K562 (cell line): ENCODE results near the gene ZNF816. TPM values are rescaled to one million over a fixed set of nuclear protein-coding genes. Genes with fewer than 3 reads are reported as not detected.

Source experiments
- CHD2 ChIP-seq: IDR thresholded peaks from 2 replicates; pipeline ENCODE4 v1.6.1; 2011; ENCODE audit warnings: low read depth, low read length
- CREM ChIP-seq: IDR thresholded peaks from 2 replicates; pipeline ENCODE4 v1.6.1; 2014; ENCODE audit warnings: antibody characterized with exemption, low read depth
- MGA ChIP-seq: fragments of 450-650 bp; IDR thresholded peaks from 2 replicates; pipeline ENCODE4 v1.6.1; 2016; ENCODE audit warnings: mild to moderate bottlenecking, moderate library complexity
- OTX1 ChIP-seq: fragments of 450-650 bp; formaldehyde crosslinking; IDR thresholded peaks from 2 replicates; pipeline ENCODE4 v1.4.0; 2022; ENCODE audit warnings: mild to moderate bottlenecking
- POLR2G ChIP-seq: fragments of 200-400 bp; formaldehyde crosslinking; IDR thresholded peaks from 2 replicates; pipeline ENCODE4 v1.6.1; 2017; ENCODE audit warnings: low read depth, mild to moderate bottlenecking, antibody characterized with exemption, low read length, moderate library complexity
- RBFOX2 ChIP-seq: fragments of 200-400 bp; formaldehyde crosslinking; IDR thresholded peaks from 2 replicates; pipeline ENCODE4 v1.6.1; 2017; ENCODE audit warnings: low read depth, mild to moderate bottlenecking, low read length, moderate library complexity
- SIN3A ChIP-seq, 2 experiments: fragments of 150-350 bp in 1 of 2; IDR thresholded peaks; 2 replicates each; pipeline ENCODE4 v1.6.1; 2011 to 2016; ENCODE audit warnings: borderline replicate concordance in 2 of 2, low read depth in 2 of 2, low read length in 2 of 2, mild to moderate bottlenecking in 2 of 2, moderate library complexity in 2 of 2; ENCODE audit not compliant: control insufficient read depth in 1 of 2
- TARDBP ChIP-seq: fragments of 450-650 bp; IDR thresholded peaks from 2 replicates; pipeline ENCODE4 v1.6.1; 2016
- THRA ChIP-seq: fragments of 450-650 bp; IDR thresholded peaks from 2 replicates; pipeline ENCODE4 v1.6.1; 2017; ENCODE audit warnings: mild to moderate bottlenecking, moderate library complexity
- ZFX ChIP-seq: sonication (generic); formaldehyde crosslinking; IDR thresholded peaks from 2 replicates; pipeline ENCODE4 v1.8.0; 2022; ENCODE audit warnings: mild to moderate bottlenecking, missing genetic modification reagents, moderate library complexity
- ZNF707 ChIP-seq: fragments of 250-450 bp; sonication (Bioruptor Pico); conservative IDR thresholded peaks from 2 replicates; pipeline ENCODE4 v1.8.0; 2022; ENCODE audit warnings: inconsistent platforms, mild to moderate bottlenecking, moderate library complexity
- ZSCAN29 ChIP-seq: fragments of 450-650 bp; IDR thresholded peaks from 2 replicates; pipeline ENCODE4 v1.6.1; 2017
- ZSCAN32 ChIP-seq: fragments of 450-650 bp; formaldehyde crosslinking; IDR thresholded peaks from 2 replicates; pipeline ENCODE4 v1.4.0; 2020; ENCODE audit warnings: mild to moderate bottlenecking, moderate library complexity
- polyA plus RNA-seq, 8 experiments: library from polyadenylated mRNA; depleted of rRNA in 4 of 8; stranded (reverse) in 5 of 8; unstranded in 3 of 8; fragments of >200 nt; fragmentation: Nextera tagmentation in 2 of 8; fragmentation: Illumina TruSeq in 1 of 8; extraction: Ambion mirVana in 2 of 8; extraction: Trizol in 1 of 8; gene quantifications; 2 replicates each; pipeline versions ENCODE4 v1.2.1 to v1.2.3, GENCODE V29; 2011 to 2014; ENCODE audit warnings: inconsistent platforms in 1 of 8, missing spikeins in 1 of 8
- total RNA-seq, 7 experiments: library from RNA; depleted of rRNA in 6 of 7; stranded (reverse); fragments of >200 nt in 6 of 7; fragmentation: Illumina TruSeq in 2 of 7; extraction: Trizol in 2 of 7; gene quantifications; 2 replicates each; pipeline versions ENCODE4 v1.2.1 to v1.2.3, GENCODE V29; 2011 to 2021; ENCODE audit warnings: low replicate concordance in 1 of 7

ZNF816 gene
- total and polyA plus RNA-seq, 9 of the 15 experiments (the other 6 are each of a cell fraction or from before 2014, with no cell fraction given): 8.6 to 23.4 (median 13.0) TPM

- peak; percentile 37; the same call in 1 of the 2 replicates for TF ChIP-seq CHD2
- no peak for TF ChIP-seq THRA
- TF ChIP-seq ZNF707 (CRISPR knock-in tag): no peak
- peak; percentile 23; the same call in 1 of the 2 replicates for TF ChIP-seq MGA
- 0 out of 4 replicates have a peak, but pooled peaks have one; percentile 24 to 62 for TF ChIP-seq SIN3A (IDR thresholded peaks at IDR 0.05; ENCODE audit: borderline replicate concordance in 2 of 2, control insufficient read depth in 1 of 2, low read depth in 2 of 2, low read length in 2 of 2)
- peak; percentile 10 for TF ChIP-seq CREM
- peak; percentile 55; the same call in 1 of the 2 replicates for TF ChIP-seq ZSCAN29
- no peak for TF ChIP-seq OTX1
- no peak for TF ChIP-seq TARDBP
- peak; percentile 80 for TF ChIP-seq POLR2G
- peak; percentile 82 for TF ChIP-seq ZFX (CRISPR knock-in tag)
- peak; percentile 74 for TF ChIP-seq RBFOX2
- 0 out of 2 replicates have a peak, but pooled peaks have one; percentile 30 for TF ChIP-seq ZSCAN32 (CRISPR knock-in tag)
Observed at GRCh38 chr19:52922841-52923777, 39.6 kb downstream of the ZNF816 start, which contains the start of gene ZNF888 (continued).
